GM12878 (cell line): ENCODE results near the gene PHLDB3.

Experiments
- KDM1A ChIP-seq: fragments of 200-600 bp; sonication (generic); IDR thresholded peaks from 2 replicates; pipeline ENCODE4 v1.6.1; 2016; ENCODE audit warnings: borderline replicate concordance
- USF2 ChIP-seq: IDR thresholded peaks from 2 replicates; pipeline ENCODE4 v1.6.1; 2011; ENCODE audit warnings: low read depth, low read length, improper control_type of control experiment, borderline replicate concordance

DNA sequence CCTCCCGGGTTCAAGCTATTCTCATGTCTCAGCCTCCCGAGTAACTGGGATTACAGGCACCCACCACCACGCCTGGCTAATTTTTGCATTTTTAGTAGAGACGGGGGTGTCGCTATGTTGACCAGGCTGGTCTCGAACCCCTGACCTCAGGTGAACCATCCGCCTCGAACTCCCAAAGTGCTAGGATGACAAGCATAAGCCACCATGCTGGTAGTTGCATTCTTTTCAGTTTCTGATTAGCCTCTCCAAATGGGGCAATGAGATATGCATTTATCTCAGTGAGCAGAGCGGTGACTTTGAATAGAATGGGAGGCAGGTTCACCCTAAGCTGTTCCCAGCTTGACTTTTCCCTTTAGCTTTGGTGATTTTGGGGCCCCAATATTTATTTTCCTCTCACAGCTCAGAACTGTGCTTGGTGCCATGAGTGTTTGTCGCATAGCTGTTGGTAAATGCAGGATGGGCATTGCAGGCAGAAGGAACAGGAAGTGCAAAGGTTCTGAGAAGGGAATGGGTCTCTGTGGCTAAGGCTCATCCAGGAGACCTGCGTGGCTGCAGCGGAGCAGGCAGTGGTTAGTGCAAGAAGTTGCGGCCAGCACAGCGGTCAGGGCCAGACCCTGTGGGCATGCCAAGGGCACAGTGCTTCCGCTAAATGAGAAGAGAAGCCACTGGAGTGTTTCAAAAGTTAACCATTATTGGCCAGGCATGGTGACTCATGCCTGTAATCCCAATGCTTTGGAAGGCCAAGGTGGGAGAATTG is 59.8 kb downstream of the PHLDB3 start:
- TF ChIP-seq KDM1A (no peak), USF2 (no peak)
